Measurements from ENCODE around the gene EME2. TPM values are rescaled to one million over a fixed set of nuclear protein-coding genes. Genes with fewer than 3 reads are reported as not detected.

Gene EME2, protein sequence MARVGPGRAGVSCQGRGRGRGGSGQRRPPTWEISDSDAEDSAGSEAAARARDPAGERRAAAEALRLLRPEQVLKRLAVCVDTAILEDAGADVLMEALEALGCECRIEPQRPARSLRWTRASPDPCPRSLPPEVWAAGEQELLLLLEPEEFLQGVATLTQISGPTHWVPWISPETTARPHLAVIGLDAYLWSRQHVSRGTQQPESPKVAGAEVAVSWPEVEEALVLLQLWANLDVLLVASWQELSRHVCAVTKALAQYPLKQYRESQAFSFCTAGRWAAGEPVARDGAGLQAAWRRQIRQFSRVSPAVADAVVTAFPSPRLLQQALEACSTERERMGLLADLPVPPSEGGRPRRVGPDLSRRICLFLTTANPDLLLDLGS
- total RNA-seq = 13.5 and 18.0 TPM in 2 replicates

DNA sequence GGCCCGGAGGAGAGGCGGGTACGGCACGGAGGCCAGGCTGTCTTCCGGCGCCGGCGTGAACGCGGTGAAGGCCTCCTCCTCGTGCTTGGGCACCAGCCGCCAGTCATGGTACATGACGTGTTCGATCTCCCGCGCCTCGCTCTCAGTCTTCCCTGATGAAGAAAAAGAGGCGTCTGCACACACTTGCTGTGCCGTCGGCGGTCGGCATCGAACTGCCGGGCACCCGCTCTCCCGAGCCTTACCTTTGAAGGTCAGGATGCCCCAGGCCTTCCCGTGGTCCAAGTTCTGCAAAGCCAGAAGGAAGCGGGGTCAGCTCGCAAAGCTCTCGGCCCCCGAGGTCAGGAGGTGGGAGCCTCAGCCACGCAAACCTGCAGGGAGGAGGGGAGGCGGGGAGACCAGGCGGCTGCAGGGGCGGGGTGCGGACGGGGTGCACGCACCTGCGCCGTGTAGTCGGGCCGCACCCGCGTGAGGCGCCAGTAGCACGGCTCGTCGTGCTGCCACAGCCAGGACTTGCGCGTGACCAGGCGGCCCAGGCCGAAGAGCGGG is at the start of gene EME2:
EME2 (plus strand) TSS at position 449 of the 546 bp plus-strand sequence. CDS start 418 bp downstream, outside the sequence.

DNA sequence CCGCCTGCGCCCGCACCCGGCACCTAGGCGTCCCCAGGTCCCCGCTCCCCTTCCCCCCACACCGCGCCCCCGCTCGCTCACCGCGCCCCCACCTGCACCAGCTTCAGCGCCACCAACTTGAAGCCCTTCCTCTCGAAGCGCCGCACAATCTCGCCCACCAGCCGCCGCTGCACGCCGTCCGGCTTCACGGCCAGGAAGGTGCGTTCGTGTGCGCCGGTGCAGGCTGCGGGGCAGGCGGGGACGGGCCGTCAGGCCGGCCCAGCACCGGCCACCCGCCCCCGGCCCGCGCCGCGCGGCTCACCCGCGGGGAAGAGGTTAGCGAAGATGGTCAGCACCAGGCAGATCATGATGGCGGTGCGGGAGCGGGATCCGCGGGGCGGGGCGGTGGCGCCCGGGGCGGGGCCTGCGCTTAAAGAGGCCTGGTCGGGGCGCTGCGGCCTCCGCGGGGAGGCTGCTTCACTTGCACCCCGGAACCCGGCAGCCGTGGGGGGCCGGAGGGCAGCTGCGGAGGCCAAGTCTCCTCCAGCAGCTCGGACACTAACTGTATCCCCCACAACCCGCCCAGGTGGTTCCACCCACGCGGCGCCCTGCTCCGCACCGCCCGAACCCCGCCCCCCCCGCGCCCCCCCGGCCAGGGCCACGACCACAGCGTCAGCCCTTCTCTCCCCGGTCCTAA is 1.3 kb upstream of the EME2 start, which contains the start of gene NME3:
NME3 (minus strand) TSS at position 356 of the 676 bp plus-strand sequence; CDS start at position 347, 9 bp downstream.

DNA sequence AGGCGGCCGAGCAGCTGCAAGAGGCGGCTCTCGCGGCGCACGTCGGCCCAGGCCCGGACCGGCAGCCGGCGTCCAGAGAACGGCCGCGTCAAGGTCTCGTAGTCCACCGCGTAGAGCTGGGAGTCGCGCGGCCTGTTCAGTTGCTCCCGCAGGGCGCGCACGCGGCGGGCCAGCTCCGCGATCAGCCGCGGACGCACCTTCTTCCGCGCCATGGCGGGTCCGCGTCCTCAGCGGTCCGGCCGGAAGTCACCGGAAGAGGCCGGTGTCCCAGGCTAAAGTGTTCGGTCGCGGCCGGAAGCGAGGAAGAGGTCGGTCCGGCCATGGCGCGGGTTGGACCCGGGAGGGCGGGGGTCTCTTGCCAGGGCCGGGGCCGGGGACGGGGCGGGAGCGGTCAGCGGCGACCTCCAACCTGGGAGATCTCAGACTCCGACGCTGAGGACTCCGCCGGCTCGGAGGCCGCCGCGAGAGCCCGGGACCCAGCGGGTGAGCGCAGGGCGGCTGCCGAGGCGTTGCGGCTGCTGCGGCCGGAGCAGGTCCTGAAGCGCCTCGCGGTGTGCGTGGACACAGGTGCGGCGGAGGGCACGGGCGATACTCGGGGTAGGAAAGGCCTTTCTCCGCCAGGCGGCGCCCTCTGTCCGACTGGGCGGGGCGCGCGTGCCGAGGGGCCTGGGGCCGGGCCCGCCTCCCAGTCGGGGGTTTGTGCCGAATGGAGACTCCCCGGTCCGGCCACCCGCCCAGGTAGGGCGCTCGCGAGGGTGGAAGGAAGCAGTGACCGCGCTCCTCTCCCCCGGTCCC is 495 bp downstream of the EME2 start, which contains the start of gene MRPS34:
MRPS34 (minus strand) TSS at position 227 of the 795 bp plus-strand sequence; CDS start at position 212, 15 bp downstream.

DNA sequence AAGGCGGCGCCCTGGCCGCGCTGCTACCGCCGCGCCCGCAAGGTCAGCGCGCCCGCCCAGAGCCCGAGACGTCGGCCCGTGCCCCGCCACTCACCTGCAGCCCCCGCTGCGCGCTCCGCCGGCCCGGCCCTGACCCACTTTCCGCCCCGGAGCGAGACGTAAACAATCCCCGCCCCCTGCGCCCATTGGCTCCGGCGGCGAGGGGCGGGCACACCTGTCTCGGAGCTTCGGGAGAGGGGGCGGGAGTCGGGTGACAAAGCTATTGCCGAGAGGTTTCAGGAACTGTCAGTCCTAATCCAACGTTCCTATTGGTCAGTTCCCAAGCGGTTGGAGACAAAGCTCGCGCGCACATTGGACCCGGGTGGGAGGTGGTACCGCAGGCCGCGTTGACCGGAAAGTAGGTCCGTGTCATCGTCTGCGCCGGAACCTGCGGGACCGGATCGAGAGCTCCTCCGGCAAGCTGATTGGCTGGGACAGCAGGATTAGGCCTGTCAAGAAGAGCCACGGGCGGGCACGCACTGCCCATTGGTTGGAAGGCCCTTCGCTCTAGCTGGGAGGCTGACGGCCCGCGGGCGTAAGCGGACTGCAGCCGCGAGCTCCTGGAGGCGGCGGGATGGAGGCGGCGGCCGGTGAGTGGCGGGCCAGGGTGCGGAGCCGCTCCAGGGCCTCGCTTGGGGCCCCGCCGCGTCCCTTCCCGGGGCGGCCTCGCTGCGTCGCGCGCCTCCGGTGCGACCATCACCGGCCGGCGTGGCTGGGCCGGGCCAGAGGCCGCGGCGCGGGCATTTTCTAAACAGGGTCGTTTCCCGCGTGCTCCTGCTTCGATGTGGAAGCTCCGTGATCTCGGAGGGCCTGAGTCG is 10.0 kb downstream of the EME2 start, which contains the start of the genes NUBP2 and SPSB3:
NUBP2 (plus strand) TSS at position 553 of the 857 bp plus-strand sequence; CDS start at position 614, 61 bp downstream.
SPSB3 (minus strand) TSS at position 164 of the 857 bp plus-strand sequence. CDS start 1,088 bp downstream, outside the sequence.

DNA sequence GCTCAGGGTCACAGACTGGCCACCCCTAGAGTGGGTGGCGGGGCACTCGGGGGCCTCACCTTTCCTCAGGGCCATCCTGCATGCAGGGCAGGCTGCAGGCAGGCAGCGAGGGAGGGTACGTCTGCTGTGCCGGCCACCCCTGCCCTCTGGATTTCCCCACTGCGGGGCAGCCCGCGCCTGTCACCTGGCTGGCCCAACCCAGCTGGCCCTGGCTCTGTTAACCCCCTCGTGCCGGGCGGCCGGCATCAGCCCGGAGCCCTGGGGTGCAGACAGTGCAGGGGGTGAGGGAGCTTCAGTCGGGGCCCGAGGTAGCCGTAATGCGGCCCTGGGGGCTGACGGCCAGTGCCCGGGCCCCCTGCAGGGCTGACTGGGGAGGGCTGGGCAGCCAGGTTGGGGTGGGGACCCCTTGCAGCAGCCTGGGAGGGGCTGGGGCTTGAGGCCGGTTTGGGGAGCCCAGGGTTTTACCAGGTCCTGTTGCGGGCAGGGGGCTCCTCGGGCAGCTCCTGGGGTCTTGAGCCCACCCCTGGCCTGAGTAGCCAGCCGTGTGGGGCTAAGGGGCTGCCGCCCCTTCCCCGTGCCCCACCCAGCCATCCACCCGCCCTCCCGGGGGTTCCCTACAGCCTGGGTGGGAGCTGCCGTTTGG is 21.1 kb downstream of the EME2 start, which contains the start of gene IGFALS:
IGFALS (minus strand) TSS at position 128 of the 643 bp plus-strand sequence; CDS start at position 75, 53 bp downstream.

Other genes starting within 250 kb of the EME2 start
- gene TMEM204, start 239.1 kb upstream of the EME2 start, total RNA-seq = 9.0 and 10.1 TPM in 2 replicates
- 32.1 and 55.1 TPM in 2 replicates for gene IFT140, start 160.7 kb upstream of the EME2 start, total RNA-seq
- gene CRAMP1, start 160.4 kb upstream of the EME2 start, total RNA-seq = 8.6 and 8.8 TPM in 2 replicates
- 32.7 and 50.9 TPM in 2 replicates for gene JPT2, start 94.5 kb upstream of the EME2 start, total RNA-seq
- 48.4 and 59.9 TPM in 2 replicates for gene MAPK8IP3, start 66.6 kb upstream of the EME2 start, total RNA-seq
- gene NME3, start 1.3 kb upstream of the EME2 start, total RNA-seq = 47.7 and 66.5 TPM in 2 replicates
- gene MRPS34, start 324 bp downstream of the EME2 start, total RNA-seq = 73.8 and 84.8 TPM in 2 replicates
- 31.3 and 42.3 TPM in 2 replicates for gene SPSB3, start 9.8 kb downstream of the EME2 start, total RNA-seq
- gene NUBP2, start 10.2 kb downstream of the EME2 start, total RNA-seq = 70.0 and 90.2 TPM in 2 replicates
- under 0.01 and 0.15 TPM in 2 replicates for gene IGFALS, start 20.9 kb downstream of the EME2 start, total RNA-seq
- 25.9 and 33.9 TPM in 2 replicates for gene HAGH, start 54.0 kb downstream of the EME2 start, total RNA-seq
- gene FAHD1, start 54.4 kb downstream of the EME2 start, total RNA-seq = 82.9 and 96.4 TPM in 2 replicates
- gene MEIOB, start 99.4 kb downstream of the EME2 start, total RNA-seq = 0.15 and 0.33 TPM in 2 replicates
- gene HS3ST6, start 145.6 kb downstream of the EME2 start, total RNA-seq = not detected in 2 replicates
- gene MSRB1, start 170.4 kb downstream of the EME2 start, total RNA-seq = 6.1 TPM in 2 replicates
- gene RPL3L, start 181.9 kb downstream of the EME2 start, total RNA-seq = not detected in 2 replicates
- gene NDUFB10, start 186.7 kb downstream of the EME2 start, total RNA-seq = 139 and 192 TPM in 2 replicates
- 1,747 and 2,610 TPM in 2 replicates for gene RPS2, start 192.0 kb downstream of the EME2 start, total RNA-seq
- not detected in 2 replicates for gene RNF151, start 194.0 kb downstream of the EME2 start, total RNA-seq
- 40.2 and 56.6 TPM in 2 replicates for gene TBL3, start 199.2 kb downstream of the EME2 start, total RNA-seq
- gene NOXO1, start 208.7 kb downstream of the EME2 start, total RNA-seq = 0.15 TPM in 1 of 2 replicates, not detected in the other
- 14.7 and 17.7 TPM in 2 replicates for gene GFER, start 211.4 kb downstream of the EME2 start, total RNA-seq
- 4.8 and 9.4 TPM in 2 replicates for gene SYNGR3, start 217.2 kb downstream of the EME2 start, total RNA-seq
- gene ZNF598, start 237.0 kb downstream of the EME2 start, total RNA-seq = 27.3 and 27.5 TPM in 2 replicates
- gene NPW, start 247.0 kb downstream of the EME2 start, total RNA-seq = 0.29 and 2.5 TPM in 2 replicates